Measurements from ENCODE around the gene BEX5.
"Not testable (repeated sequence)": the region's sequence is repeated elsewhere in the genome, so short reads cannot be mapped to it uniquely, and the experiment has no call there.

Gene BEX5

GRCh38 chrX:102155806-102156179, at the start of gene BEX5:
Gene BEX5 (minus strand): TSS chrX:102155977. CDS start chrX:102154265, 1,712 bp downstream.
- DNase-seq (ENCODE audit: low read depth in 2 of 2): no peak

DNA sequence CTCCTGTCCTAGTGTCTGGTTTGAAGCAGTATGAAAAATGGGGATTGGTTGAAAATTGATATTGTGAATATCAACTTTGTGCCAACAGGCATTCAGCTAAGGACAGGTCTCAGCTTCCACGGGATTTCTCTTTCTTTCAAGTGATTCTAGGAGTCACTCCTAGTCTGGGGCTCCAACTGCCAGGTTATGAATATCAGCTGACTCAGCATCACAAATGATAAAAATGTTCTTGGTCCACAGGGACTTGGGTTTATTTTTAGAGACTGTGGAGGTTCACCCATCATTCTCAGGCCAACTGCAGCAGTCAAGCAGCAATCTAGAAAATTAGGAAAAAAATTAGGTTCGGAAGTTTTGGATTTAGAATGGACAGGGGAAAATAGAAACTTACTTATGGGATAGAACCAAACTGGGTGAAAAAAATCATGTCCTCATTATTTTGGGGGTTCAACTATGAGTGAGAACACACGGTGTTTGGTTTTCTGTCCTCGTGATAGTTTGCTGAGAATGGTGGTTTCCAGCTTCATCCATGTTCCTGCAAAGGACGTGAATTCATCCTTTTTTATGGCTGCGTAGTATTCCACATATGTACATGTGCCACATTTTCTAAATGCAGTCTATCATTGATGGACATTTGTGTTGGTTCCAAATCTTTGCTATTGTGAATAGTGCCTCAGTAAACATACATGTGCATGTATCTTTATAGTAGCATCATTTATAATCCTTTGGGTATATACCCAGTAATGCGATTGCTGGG, 30.4 kb upstream of the BEX5 start:
- DNase-seq (ENCODE audit: low read depth in 2 of 2): no peak

DNA sequence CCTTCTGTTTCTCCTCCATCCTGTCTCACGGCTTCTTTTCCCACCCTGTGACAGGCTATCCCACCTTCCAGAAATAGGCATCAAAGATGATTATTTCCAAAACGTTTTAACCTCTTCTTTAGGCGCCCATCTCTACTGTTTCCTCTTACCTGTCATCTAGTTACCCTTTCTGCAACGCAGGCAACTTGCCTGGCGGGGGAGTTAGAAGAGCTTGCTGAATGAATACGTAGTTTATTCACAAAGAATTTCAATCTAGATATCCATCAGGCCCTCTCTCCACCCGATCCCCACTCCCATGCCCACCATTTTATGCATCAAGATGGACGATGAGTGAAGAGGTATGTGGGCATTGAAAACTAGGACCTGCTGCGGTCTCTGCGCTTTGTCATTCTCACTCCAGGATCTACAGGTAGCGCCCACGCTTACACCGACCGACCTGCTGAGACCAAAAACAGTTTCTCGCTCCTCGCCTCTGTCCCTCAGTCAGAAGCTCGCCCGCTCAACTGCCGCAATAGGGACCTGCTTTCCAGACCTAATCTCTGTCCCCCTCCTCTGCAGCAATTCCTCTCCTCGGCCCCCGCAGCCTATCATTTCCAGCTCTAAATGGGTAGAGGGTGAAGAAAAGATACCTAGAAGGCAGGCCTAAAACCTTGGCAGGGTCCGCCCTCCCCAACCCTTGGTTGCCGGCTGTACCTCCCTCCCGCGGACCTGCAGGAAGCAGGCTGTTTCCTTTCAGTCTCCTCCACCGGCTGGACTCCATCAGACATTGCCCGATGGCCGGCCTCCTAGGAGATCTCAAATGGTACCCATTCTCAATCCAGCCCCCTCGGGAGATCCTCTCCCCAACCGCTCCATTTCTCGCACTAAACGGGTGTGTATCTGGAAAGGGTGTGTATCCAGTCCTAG, 624 bp downstream of the BEX5 start:
- no peak for DNase-seq (ENCODE audit: low read depth in 2 of 2)

DNA sequence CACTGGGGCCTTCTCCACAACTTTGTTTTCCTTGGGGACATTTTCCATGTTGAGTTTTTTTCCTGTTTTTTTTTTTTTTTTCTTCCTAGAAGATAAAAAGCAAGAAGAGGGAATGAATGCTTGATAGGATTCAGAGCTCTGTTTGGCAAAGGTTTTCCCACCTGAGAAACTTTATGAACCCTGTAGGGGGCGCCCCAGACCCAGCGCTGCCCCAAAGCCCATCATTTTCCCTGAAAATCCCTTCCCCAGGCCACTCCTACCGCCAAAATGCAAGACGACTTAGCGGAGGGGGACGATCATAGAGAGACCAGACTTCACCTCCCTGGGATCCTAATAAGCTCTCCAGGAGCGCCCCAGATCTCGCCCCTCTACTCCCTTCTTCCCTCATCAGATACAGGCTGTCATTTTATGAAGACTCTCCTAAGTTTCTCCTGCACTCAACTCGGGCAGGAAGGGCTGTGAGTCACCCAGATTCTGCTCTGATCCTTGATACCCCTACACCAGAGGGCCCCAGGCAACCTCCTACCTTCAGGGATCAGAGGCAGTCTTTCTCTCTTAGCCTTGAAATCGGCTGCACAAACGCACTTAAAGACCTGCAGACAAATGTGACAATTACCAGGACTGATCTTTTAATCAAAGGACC, 1.4 kb downstream of the BEX5 start:
- DNase-seq (ENCODE audit: low read depth in 2 of 2): no peak

- not testable (repeated sequence) for DNase-seq (ENCODE audit: low read depth in 2 of 2)
These were observed 13.5 kb downstream of the BEX5 start, which contains the start of gene TCEAL6 for GRCh38 chrX:102142274-102142673. Gene TCEAL6 (minus strand): TSS chrX:102142481.

DNA sequence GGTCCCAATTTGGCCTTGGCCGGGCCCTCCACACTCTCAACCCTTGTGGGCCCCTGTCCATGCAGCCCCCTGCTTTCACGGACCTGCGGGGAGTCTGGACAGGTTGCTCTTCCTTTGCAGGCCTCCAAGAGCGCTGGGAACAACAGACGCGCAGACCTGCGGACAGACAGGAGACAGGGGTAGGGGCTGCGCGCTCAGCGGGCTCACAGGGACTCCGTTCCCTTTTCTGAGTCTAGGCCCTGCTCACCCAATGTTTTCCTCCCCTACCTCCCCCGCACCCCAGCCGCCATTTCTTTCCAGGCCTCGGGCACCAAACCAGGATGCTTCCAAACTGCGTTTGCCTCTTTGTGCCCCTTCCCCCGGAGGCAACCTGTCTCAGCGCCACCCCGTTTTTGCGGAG, 14.1 kb downstream of the BEX5 start:
- not testable (repeated sequence) for DNase-seq (ENCODE audit: low read depth in 2 of 2)

DNA sequence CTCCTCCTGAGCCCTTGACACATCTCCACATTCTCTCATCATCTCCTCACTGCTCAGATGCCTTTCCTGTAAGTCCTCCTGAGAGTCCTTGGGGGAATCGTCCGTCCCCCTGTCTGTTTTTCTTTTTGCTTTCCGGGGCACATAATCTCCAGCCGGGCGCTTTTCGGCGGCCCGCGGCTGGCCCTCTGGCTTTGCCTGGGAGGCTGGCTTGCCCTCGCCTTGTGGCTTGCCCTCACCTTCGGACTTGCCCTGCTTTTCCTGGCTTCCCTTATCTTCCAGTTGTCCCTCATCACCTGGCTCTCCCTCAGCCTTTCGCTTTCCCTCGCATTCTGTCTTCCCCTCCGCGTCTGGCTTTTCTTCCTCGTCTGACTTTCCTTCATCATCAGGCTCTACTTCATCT, 14.9 kb downstream of the BEX5 start:
- DNase-seq (ENCODE audit: low read depth in 2 of 2): not testable (repeated sequence)

DNA sequence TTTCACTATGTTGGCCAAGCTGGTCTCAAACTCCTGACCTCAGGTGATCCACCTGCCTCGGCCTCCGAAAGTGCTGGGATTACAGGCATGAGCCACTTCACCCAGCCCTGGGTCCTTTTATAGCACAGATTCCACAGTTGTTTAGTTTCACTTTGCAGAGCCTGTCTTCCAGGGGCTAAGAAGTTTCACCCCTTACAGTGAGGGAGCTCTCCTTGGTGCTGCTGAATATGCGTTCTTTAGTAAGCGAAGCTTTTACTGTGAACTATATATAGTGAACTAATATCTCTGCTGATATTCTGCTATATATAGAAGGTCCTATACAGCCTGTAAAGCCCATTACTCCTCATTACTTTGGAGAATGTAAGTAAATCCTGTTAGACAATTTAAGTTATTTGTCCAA, 17.7 kb downstream of the BEX5 start:
- no peak for DNase-seq (ENCODE audit: low read depth in 2 of 2)

DNA sequence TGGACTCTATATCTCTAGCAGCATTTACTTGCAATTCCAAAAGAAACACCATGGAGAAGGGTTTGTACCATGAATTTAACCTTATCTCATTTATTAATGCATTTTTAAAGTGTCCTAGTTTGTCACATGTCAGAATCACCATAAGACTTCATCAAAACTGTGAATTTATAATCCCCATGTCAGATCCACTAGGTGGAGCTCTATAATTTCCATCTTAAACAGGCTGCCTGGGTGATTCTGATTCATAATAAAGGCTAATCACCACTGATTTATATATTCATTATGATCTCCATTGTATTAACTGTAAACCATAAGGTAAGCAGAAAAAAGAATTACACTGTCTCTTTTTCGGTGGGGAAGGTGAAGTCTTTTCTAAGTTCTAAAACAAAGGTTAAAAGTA, 26.3 kb downstream of the BEX5 start:
- no peak for DNase-seq (ENCODE audit: low read depth in 2 of 2)

DNA sequence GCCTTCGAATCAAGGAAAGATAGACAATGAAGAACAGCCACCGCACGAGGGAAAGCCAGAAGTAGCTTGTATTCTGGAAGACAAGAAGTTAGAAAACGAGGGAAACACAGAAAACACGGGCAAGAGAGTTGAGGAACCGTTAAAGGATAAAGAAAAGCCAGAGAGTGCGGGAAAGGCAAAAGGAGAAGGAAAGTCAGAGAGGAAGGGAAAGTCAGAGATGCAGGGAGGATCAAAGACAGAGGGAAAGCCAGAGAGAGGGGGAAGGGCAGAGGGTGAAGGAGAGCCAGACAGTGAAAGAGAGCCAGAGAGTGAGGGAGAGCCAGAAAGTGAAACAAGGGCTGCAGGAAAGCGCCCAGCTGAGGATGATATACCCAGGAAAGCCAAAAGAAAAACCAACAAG, 28.9 kb downstream of the BEX5 start:
- DNase-seq (ENCODE audit: low read depth in 2 of 2): no peak

GRCh38 chrX:102126080-102126818, 29.5 kb downstream of the BEX5 start:
- DNase-seq (ENCODE audit: low read depth in 2 of 2): not testable (repeated sequence)

GRCh38 chrX:102125436-102125835, 30.3 kb downstream of the BEX5 start, which contains the start of gene TCEAL2:
Gene TCEAL2 (plus strand): TSS chrX:102125679. CDS start chrX:102126831, 1,152 bp downstream.
- not testable (repeated sequence) for DNase-seq (ENCODE audit: low read depth in 2 of 2)

DNA sequence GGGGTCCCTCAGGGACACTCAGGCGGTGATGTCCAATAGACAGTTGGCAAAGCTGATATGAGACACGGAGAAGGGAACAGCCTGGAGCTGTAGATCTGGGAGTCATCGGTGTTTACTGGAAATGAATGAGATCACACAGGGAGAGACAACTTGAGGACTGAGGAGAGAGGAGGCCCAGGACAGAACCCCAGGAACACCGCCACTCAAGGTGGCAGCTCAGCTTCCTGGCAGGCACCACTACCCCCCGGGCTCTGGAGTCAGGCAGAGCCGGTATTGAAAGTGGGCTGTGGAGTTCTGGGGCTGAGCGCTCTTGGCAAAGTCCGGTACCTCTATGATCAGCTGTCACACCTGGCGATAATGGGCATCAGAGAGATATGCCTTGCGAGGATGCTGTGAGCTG, 30.8 kb downstream of the BEX5 start:
- not testable (repeated sequence) for DNase-seq (ENCODE audit: low read depth in 2 of 2)

GRCh38 chrX:102115748-102116147, 40.0 kb downstream of the BEX5 start:
- no peak for DNase-seq (ENCODE audit: low read depth in 2 of 2)

GRCh38 chrX:102113367-102113766, 42.4 kb downstream of the BEX5 start:
- DNase-seq (ENCODE audit: low read depth in 2 of 2): no peak
